Ascending aorta (tissue), 2 donors: Measurements from ENCODE around the gene ACOX1. TPM values are rescaled to one million over a fixed set of nuclear protein-coding genes. Genes with fewer than 3 reads are reported as not detected.

Source experiments
- DNase-seq, 2 donors: peaks; one replicate each; pipeline ENCODE4 v3.0.0-alpha.2; 2019; ENCODE audit warnings: low spot score in 2 of 2
- H3K27ac ChIP-seq, 2 donors: fragments of 200-600 bp; sonication (generic); one replicate each; pipeline ENCODE4 v1.5.1; 2016 to 2017; ENCODE audit warnings: mild to moderate bottlenecking in 1 of 2
- H3K27me3 ChIP-seq: fragments of 200-600 bp; sonication (generic); one replicate; pipeline ENCODE4 v1.5.1; 2017
- H3K36me3 ChIP-seq, 2 donors: fragments of 200-600 bp; sonication (generic); one replicate each; pipeline ENCODE4 v1.5.1; 2016
- H3K4me1 ChIP-seq, 2 donors: fragments of 200-600 bp; sonication (generic); one replicate each; pipeline ENCODE4 v1.5.1; 2016 to 2017; ENCODE audit warnings: mild to moderate bottlenecking in 1 of 2
- H3K4me3 ChIP-seq, 2 donors: fragments of 200-600 bp; sonication (generic); one replicate each; pipeline ENCODE4 v1.5.1; 2016 to 2017; ENCODE audit warnings: mild to moderate bottlenecking in 1 of 2
- H3K9me3 ChIP-seq, 2 donors: fragments of 200-600 bp; sonication (generic); one replicate each; pipeline ENCODE4 v1.5.1; 2016
- intact Hi-C: fragments of 100-400 bp; cut with DNase I; formaldehyde crosslinking; loops from one replicate; pipeline ENCODE4 v1.15.1; 2023
- total RNA-seq: library from RNA; depleted of rRNA; stranded (reverse); fragments of >200 nt; gene quantifications from one replicate; pipeline ENCODE4 v1.1.0, GENCODE V29; 2016
- TF ChIP-seq, protein P1 (sequence below), 3 experiments: fragments of 200-600 bp in 2 of 3; fragments of 450-650 bp in 1 of 3; sonication (generic) in 2 of 3; IDR thresholded peaks; one replicate each; pipeline ENCODE4 v1.5.1; 2016 to 2019; ENCODE audit warnings: antibody characterized with exemption in 3 of 3, mild to moderate bottlenecking in 1 of 3, moderate library complexity in 1 of 3

Gene ACOX1
- total RNA-seq, 1 donor from 2014 or later: 18.5 TPM

DNA sequence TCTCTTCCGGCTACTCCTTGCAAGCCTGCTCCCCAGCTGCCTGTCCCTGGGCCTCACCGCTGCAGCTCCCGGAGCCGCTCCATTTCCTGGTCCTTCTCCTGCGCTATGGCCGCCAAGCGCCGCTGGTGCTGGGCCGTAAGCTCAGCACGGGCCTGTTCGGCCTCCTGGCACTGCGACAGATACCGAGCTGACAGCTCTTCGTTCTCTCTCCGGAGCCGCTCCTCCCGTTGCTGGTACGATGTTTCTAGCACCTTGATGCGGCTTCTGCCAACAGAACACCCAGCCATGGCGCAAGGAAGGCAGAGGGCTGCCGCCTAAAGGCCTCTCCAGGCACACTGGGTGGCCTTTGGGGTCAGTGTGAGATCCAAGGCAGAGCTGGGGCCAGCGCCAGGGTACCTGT, 59.4 kb downstream of the ACOX1 start:
- no peaks in the 10 kb centered on the region for H3K9me3 ChIP-seq
- H3K27me3 ChIP-seq: no peaks in the 10 kb centered on the region
- H3K4me1 ChIP-seq: no peaks in the 10 kb centered on the region
- intact Hi-C loops: no loop called here
- peaks cover 5 to 6% of the 10 kb centered on the region in 2 donors for H3K36me3 ChIP-seq
- TF ChIP-seq, protein P1, sequence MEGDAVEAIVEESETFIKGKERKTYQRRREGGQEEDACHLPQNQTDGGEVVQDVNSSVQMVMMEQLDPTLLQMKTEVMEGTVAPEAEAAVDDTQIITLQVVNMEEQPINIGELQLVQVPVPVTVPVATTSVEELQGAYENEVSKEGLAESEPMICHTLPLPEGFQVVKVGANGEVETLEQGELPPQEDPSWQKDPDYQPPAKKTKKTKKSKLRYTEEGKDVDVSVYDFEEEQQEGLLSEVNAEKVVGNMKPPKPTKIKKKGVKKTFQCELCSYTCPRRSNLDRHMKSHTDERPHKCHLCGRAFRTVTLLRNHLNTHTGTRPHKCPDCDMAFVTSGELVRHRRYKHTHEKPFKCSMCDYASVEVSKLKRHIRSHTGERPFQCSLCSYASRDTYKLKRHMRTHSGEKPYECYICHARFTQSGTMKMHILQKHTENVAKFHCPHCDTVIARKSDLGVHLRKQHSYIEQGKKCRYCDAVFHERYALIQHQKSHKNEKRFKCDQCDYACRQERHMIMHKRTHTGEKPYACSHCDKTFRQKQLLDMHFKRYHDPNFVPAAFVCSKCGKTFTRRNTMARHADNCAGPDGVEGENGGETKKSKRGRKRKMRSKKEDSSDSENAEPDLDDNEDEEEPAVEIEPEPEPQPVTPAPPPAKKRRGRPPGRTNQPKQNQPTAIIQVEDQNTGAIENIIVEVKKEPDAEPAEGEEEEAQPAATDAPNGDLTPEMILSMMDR (IDR thresholded peaks at IDR 0.05): no peak
- no peak overlapping the region for H3K4me3 ChIP-seq
- H3K27ac ChIP-seq: no peak overlapping the region
- no peak for DNase-seq

DNA sequence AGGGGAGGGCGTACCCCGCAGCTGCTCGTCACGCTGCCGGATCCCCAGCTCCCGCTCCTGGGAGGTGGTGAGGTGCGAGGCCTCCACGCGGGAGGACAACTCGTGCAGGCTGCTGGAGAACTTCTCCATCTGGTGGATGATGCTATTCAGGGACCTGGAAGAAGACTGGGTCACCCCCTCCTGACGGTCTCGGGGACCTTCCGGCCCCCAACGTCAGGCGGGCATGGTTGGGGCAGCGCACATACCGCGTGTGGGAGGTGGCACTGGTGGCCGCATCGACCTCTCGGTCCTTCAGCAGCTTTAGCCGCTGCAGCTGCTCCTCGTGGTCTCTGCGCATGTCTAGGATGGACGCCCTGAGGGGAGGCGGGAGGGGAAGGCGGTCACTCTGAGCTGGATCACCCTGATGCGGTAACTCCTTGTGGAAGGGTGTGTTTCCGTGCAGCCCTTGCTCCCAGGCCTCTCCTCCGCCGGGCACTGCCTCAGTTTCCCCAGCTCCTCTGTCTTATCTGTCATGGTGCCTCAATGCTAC, 61.0 kb downstream of the ACOX1 start:
- H3K4me3 ChIP-seq: no peak overlapping the region
- TF ChIP-seq, protein P1 (IDR thresholded peaks at IDR 0.05): no peak
- H3K27me3 ChIP-seq: no peaks in the 10 kb centered on the region
- no peak overlapping the region for H3K27ac ChIP-seq
- peaks cover 13% of the 10 kb centered on the region in 2 donors for H3K36me3 ChIP-seq
- H3K4me1 ChIP-seq: no peaks in the 10 kb centered on the region
- H3K9me3 ChIP-seq: no peaks in the 10 kb centered on the region
- intact Hi-C loops: no loop called here
- DNase-seq: no peak

DNA sequence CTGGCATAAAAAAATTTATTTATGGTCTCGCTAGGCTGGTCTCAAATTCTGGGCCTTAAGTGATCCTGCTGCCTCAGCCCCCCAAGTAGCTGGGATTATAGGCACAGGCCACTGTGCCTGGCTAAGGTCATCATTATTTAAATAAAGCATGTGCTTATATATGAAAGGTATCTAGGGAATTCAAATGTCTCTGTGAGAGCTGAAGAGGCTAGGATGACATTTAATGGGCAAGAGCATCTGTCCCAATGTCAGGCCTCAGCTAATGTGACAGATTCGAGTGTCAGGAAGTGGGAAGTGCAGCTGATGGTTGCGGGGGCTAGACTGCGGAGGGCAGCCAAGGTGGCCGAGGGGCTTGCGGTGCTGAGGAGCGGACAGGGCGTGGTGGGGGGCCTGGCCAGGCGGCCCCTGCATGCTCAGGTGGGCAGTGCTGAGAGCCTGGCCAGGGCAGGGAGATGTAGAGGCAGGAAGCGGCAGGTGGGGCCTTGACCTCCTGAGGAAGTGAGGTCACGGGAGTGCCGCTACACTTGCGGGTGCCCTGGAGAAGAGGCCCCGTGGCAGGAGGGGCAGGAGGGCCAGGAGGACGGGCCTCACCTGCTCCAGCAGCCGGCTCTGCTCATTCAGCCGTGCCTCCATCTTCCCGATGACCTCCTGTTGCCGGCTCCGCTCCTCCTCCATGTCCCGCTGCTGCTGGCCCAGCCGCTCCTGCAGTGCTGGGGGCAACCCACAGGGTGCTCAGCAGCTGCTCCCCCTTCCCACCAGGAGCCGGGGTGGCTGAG, 61.6 kb downstream of the ACOX1 start:
- H3K4me1 ChIP-seq: no peaks in the 10 kb centered on the region
- DNase-seq: no peak
- intact Hi-C loops: no loop called here
- no peak overlapping the region for H3K4me3 ChIP-seq
- TF ChIP-seq, protein P1 (IDR thresholded peaks at IDR 0.05): no peak
- H3K36me3 ChIP-seq: peaks cover 8 to 12% of the 10 kb centered on the region in 2 donors
- H3K27ac ChIP-seq: no peak overlapping the region
- no peaks in the 10 kb centered on the region for H3K9me3 ChIP-seq
- H3K27me3 ChIP-seq: no peaks in the 10 kb centered on the region

DNA sequence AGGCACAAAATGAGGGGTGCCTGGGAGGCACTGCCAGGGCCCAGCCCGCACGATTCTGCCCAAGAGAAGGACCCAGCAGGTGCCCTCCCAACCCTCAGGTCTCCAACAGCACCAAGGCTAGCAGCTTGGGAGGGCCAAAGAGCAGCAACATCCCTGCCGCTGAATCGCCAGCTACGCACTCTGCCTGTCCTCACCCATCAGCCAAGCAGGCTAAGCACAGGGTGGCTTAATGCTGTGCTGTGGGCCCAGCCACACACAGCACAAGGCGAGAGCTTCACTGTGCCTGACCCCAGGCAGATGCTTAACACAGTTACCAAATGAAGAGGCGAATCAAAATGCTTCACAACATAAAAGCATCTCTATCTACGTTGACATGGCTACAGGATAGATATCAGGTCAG, 63.7 kb downstream of the ACOX1 start:
- no peaks in the 10 kb centered on the region for H3K4me1 ChIP-seq
- H3K9me3 ChIP-seq: no peaks in the 10 kb centered on the region
- intact Hi-C loops: no loop called here
- TF ChIP-seq, protein P1 (IDR thresholded peaks at IDR 0.05): no peak
- peaks cover 8 to 18% of the 10 kb centered on the region in 2 donors for H3K36me3 ChIP-seq
- H3K27ac ChIP-seq: no peak overlapping the region
- no peak overlapping the region for H3K4me3 ChIP-seq
- H3K27me3 ChIP-seq: no peaks in the 10 kb centered on the region
- no peak for DNase-seq

DNA sequence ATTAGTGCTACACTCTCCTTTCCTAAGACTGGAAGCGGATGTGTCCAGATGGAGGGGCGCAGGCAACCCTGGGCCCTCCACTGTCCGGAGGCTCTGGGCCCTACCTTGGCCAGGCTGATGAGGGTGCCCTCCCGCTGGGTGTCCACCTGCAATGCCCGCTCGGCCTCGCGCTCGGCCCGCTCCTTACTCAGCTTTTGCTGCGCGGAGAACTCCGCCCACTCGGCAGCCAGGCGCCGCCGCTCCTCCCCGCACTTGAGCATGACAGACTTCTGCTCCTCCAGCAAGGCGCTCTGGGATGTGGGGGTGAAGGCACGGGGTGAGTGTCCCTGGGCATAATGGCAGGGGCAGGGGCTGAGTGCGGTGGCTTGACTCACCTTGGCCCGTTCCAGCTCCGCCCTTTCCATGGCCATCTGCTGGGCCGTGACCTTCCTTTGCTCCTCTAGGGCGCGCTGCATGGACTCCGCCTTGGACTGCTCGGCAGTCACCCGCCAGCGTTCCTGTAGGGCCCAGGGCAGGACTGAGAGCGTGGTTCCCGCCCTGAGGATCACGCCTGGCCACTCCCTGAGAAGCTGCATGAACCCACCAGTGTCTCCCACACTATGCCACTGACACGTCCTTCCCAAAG, 64.2 kb downstream of the ACOX1 start:
- Histone ChIP-seq H3K27me3 (no peaks in the 10 kb centered on the region), H3K9me3 (no peaks in the 10 kb centered on the region), H3K36me3 (peaks cover 8 to 18% of the 10 kb centered on the region in 2 donors), H3K27ac (no peak overlapping the region), H3K4me1 (no peaks in the 10 kb centered on the region), H3K4me3 (no peak overlapping the region)
- intact Hi-C loops: no loop called here
- TF ChIP-seq, protein P1 (IDR thresholded peaks at IDR 0.05): no peak
- no peak for DNase-seq
